Anterior cingulate cortex (tissue), 58 donors: ENCODE data around the gene CENPP.
A peak's percentile ranks its signal among the peaks of the same experiment; 100 is the strongest.

Source experiments
- DNase-seq, 58 donors: peaks; one replicate each; lab custom pipeline; 2025; lab: John Stamatoyannopoulos, UW

The CENPP gene

DNA sequence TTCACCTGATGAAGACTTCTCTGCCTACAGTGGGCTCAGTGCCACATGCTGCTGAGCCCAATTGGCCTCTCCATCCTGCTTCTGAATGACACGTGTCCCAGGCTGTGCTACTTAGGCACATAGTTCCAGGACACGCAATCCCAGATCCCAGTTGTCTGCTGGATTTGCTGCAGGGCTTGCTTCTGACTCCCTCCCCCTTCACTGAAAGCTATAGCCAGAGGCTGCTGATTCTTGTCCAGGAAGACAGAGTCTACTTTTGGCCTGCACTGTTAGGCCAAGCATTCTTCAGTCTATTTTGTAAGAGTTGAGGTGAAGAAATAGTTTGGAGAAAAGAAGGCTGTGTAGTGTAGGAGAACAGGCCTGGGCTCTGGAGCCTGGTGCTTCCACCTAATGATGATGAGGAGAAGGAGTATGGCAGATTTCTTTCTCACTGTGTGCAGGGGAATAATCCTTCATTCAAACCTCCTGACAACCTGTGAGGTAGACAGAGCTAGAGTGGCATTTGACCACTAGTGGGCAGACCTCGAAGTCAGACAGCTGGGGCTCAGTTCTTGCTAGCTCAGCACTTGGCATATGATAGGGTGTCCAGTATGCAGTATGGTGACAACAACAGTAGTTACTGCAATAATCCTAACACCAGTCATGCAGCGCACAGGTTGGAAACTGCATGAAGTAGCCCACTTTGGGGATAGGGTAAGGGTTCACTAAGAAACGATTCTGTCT lies 176.1 kb downstream of the CENPP start:
- DNase-seq: no peak

- DNase-seq: no peak
Measured at GRCh38 chr9:92503156-92503555, 177.4 kb downstream of the CENPP start.

DNA sequence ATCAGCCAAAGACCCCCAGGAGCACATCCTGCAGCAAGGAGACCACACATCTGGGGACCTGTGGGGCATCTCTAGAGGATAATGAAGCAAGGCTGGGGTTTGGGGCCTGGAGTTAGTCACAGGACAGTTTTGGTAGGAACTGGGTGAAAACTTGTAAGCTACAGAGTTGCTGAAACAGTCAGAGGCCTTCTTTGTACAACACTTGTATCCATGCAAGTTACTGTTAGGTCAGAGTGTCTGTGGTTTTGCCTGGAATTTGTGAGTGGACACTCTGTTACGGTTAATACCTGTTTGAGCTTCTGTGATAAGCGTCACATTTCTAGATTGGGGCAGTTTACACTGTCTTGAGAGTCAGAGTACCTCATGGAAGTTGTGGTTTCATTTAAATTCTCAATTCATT lies 179.1 kb downstream of the CENPP start:
- no peak for DNase-seq

DNA sequence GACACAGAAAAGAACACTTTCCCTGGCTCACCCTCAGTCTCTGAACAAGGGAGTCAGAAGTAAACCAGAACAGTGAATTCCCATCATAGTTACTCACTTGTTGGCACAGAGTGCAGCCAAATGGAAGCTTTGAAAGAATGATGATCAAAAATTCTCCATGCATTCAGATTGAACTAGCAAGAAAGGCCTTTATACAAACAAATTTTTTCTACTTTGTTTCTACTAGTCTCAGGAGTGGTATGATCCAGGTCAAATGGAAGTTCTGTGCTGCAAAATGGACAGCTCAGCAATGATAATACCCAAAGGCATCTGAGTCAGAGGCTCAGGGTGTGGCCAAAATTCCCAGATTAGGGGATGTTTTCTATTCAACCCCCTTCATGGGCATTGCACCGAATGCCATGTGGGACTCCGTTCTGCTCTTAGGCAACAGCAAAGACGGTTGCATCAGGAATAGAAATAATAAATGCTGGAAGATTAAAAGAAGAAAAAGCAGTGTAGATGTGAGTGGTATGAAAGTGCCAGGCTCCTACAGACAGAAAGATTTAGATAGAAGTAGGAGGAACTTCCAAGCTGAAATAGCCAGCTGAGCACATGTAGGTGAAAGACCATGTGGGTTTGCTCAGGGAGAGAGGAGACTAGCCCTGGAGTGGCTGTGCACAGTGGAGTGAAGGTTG lies 180.6 kb downstream of the CENPP start:
- peak in 3 of 58 donors; percentile 6 to 31 (median 10) for DNase-seq

DNA sequence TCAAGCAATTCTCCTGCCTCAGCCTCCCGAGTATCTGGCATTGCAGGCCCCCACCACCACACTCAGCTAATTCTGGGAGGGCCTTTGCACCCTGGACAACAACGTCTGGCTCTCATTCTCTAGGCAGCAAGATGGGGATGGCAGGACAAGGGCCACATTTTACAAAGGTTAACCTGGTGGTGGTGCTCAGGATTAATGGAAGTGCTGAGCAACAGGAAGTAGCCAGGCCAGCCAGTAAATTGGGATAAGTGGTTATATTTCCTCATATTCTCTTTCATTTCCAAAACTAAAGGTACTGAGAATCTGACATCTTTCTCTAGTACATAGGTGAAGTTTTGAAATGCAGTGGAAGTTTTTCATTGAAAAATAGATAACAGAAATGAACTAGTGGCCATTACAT lies 181.3 kb downstream of the CENPP start:
- DNase-seq: no peak

DNA sequence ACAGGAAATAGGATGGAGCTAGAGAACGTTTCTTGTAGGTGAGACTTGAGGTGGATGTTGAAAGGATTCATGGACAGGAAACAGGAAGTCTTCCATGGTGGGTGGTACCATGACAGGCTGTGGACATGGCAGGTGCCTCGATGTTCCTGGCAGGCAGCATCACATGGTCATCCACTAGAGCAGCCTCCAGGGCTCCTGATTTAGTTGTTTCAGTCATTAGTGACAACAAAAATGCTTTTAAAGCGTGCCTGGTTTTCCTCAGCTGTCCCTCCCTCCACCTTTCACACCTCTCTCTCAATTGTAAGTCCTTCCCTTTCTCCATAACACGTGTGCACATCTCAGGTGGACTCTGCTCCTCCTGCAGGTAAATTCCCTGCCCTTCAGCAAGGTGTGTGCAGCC lies 181.7 kb downstream of the CENPP start:
- DNase-seq: no peak

DNA sequence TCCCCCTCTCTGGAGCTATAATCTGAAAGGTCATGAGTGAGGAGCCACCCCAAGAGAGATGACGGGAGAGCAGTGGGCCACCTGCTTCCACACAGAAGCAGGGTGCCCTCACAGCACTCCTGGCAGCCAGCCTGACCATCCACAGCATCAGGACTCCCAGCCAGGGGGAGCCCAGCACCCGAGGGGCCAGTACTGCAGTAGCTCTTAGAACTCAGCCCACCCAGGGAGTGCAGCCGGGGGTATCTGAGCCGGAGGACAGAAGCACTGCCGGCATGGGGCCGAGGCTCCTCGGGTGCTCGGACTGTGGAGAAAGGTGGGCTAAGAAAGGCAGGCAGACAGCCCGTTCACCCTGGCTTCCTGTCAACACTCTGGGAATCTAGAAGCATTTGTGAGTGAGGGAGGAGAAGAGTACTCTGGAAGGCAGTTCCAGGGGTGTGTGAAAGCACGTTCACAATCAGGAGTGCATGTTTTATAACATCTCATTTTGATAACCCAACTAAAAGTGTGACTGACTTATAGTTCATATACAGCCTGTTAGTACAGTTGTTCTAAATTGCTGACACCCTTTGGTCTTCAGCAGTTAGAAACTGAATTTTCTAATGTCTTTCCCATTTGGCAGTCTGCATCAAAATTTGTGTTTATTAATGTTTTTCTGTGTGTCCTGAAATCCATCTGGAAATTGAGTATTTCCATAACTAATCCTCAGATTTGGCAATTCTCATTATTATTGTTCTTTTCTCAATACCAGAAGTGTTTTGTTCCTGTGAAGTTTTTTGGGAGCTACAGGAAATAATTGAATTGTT lies 182.5 kb downstream of the CENPP start:
- no peak for DNase-seq

DNA sequence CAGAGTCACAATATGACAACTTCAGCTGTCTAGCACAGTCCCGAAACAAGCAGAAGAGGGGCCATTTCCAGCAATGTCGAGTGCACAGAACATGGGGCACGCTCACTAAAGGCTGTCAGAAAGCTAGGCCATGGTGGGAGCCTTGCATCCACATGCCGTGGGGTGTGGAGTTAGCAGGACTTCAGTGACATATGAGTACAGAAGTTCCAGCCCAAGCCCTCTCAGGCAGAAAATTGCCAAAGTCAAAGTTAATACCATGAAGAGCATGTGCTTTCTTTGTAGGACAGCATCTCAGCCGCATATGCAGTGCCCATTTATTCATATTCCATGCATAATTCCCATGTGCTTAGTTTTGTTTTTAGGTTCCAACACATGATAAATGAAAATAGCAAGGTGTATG lies 183.3 kb downstream of the CENPP start:
- DNase-seq: no peak

DNA sequence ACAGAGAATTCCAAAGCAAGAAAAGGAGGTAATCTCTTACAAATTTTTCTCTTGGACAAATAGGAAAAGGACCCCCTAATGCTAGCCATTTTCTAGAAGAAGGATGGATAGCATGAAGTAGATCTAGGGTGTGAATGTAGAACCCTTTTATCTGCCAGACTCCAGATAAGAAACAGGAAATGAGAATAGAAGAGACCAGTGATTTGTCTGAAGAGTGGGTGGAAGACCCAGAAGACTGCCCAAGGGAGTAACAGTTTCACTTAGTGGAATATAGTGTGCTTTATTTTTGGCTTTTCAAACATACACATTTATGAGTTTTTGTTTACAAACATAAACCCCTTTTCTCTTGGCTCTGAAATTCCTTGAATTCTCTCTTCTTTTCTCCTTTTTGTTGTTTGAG lies 185.0 kb downstream of the CENPP start:
- DNase-seq: no peak

DNA sequence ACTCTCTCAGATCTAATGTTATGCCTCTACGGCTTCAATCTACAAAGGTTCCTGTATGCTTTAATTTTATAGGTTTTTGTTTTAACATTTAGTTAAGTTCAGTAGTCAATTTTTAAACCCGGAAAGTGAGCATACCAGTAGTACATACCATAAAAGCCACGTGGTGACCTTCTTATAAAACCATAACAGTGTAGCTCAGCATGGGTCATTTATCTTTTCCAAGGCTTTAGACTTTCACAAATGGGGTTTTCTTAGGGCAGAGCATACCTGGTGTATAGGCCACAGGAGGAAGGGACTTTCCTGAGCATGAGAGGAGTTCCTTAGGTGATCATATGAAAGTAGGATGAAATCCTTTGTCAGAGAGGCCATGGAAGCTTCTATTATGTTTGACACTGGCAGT lies 186.9 kb downstream of the CENPP start:
- no peak for DNase-seq

DNA sequence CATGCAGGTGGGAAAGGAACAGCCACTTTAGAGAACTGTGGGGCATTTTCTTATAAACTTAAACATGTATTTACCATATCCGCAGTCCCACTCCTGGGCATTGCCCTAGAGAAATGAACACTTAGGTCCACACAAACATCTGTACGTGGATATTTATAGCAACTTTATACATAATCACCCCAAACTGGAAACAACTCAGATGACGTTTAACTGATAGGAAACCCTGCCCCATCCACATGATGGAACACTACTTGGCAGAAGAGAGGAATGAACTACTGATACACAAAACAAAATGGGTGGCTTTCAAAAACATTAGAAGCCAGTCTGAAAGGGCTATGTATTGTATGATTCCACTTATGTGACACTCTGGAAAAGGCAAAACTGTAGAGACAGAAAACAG lies 187.6 kb downstream of the CENPP start:
- no peak for DNase-seq

GRCh38 chr9:92514635-92515034 lies 188.9 kb downstream of the CENPP start:
- DNase-seq: no peak

GRCh38 chr9:92516521-92516920 lies 190.8 kb downstream of the CENPP start:
- no peak for DNase-seq

GRCh38 chr9:92517046-92517445 lies 191.3 kb downstream of the CENPP start:
- no peak for DNase-seq

- no peak for DNase-seq
Measured at GRCh38 chr9:92518199-92518598, 192.4 kb downstream of the CENPP start.

- no peak for DNase-seq
Measured at GRCh38 chr9:92520837-92521236, 195.1 kb downstream of the CENPP start.

- no peak for DNase-seq
Measured at GRCh38 chr9:92522983-92523970, 197.5 kb downstream of the CENPP start.

- DNase-seq: no peak
Measured at GRCh38 chr9:92524881-92525280, 199.1 kb downstream of the CENPP start.

- DNase-seq: no peak
Measured at GRCh38 chr9:92525306-92525705, 199.6 kb downstream of the CENPP start.

GRCh38 chr9:92527291-92527828 lies 201.6 kb downstream of the CENPP start:
- no peak for DNase-seq
